ENCODE measurements around the gene CNTROB. TPM values are rescaled to one million over a fixed set of nuclear protein-coding genes. Genes with fewer than 3 reads are reported as not detected.

Gene CNTROB
- total RNA-seq, 2 donors from 2014 or later = 23.9 to 40.6 TPM

DNA sequence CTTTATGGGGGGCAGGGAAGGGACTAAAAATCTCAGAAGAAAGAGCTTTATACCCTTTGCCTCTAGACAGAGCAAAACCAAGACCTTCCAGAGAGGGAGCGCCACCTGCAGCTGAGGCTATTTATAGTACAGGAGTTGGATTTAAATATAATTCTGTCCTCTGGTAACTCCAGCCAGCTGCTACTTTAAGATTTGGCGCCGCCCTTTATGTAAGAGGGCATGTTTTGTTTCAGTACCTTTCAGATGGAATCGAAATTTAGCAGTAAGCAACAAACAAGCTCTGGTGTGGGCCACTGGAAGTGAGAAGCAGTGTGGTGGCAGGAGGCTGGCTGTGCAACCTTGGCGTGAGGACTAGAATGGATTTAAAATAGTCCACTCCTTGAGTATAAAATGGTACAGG lies 65.2 kb downstream of the CNTROB start:
- peaks cover 20% of the 10 kb centered on the region for H3K27me3 ChIP-seq
- peak; percentile 53 for DNase-seq
- intact Hi-C loops (cut with DNase I) = no loop called here
- H3K9ac ChIP-seq (ENCODE audit: low read depth in 2 of 2, low read length in 2 of 2) = no peak overlapping the region
- H3K4me1 ChIP-seq = no peaks in the 10 kb centered on the region
- H3K27ac ChIP-seq = no peak overlapping the region
- no peaks in the 10 kb centered on the region for H3K9me3 ChIP-seq
- TF ChIP-seq, protein P1, sequence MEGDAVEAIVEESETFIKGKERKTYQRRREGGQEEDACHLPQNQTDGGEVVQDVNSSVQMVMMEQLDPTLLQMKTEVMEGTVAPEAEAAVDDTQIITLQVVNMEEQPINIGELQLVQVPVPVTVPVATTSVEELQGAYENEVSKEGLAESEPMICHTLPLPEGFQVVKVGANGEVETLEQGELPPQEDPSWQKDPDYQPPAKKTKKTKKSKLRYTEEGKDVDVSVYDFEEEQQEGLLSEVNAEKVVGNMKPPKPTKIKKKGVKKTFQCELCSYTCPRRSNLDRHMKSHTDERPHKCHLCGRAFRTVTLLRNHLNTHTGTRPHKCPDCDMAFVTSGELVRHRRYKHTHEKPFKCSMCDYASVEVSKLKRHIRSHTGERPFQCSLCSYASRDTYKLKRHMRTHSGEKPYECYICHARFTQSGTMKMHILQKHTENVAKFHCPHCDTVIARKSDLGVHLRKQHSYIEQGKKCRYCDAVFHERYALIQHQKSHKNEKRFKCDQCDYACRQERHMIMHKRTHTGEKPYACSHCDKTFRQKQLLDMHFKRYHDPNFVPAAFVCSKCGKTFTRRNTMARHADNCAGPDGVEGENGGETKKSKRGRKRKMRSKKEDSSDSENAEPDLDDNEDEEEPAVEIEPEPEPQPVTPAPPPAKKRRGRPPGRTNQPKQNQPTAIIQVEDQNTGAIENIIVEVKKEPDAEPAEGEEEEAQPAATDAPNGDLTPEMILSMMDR (IDR thresholded peaks at IDR 0.05) = no peak
- H3K36me3 ChIP-seq = no peaks in the 10 kb centered on the region
- H3K4me3 ChIP-seq = no peak overlapping the region

Other genes with a start within 250 kb of the CNTROB start
- 10 to 100 TPM; 64.3 to 90.0 TPM for gene TP53, start 244.7 kb upstream of the CNTROB start, total RNA-seq
- 10 to 100 TPM in 1 of 2 donors, 1 to 10 TPM in 1; 6.0 to 22.6 TPM for gene WRAP53, start 243.7 kb upstream of the CNTROB start, total RNA-seq
- gene EFNB3, start 227.0 kb upstream of the CNTROB start, total RNA-seq = under 1 TPM; 0.42 to 0.82 TPM
- under 1 TPM; 0.32 to 0.62 TPM for gene DNAH2, start 214.5 kb upstream of the CNTROB start, total RNA-seq
- gene KDM6B, start 98.0 kb upstream of the CNTROB start, total RNA-seq = 10 to 100 TPM; 32.7 to 42.6 TPM
- 1 to 10 TPM; 2.5 to 2.7 TPM for gene TMEM88, start 77.1 kb upstream of the CNTROB start, total RNA-seq
- gene NAA38, start 74.6 kb upstream of the CNTROB start, total RNA-seq = 100 to 1,000 TPM in 1 of 2 donors, 10 to 100 TPM in 1; 59.5 to 133 TPM
- gene CYB5D1, start 74.2 kb upstream of the CNTROB start, total RNA-seq = 10 to 100 TPM in 1 of 2 donors, 1 to 10 TPM in 1; 9.4 to 18.2 TPM
- gene CHD3, start 43.4 kb upstream of the CNTROB start, total RNA-seq = 100 to 1,000 TPM in 1 of 2 donors, 10 to 100 TPM in 1; 56.3 to 108 TPM
- gene RNF227, start 15.9 kb upstream of the CNTROB start, total RNA-seq = 1 to 10 TPM; 2.8 to 3.0 TPM
- gene KCNAB3, start 2.4 kb upstream of the CNTROB start, total RNA-seq = 1 to 10 TPM; 1.1 to 2.6 TPM
- 100 to 1,000 TPM; 116 to 129 TPM for gene TRAPPC1, start 260 bp upstream of the CNTROB start, total RNA-seq
- under 1 TPM; 0.21 to 0.37 TPM for gene GUCY2D, start 70.4 kb downstream of the CNTROB start, total RNA-seq
- under 1 TPM; 0.52 to 0.56 TPM for gene ALOX15B, start 106.9 kb downstream of the CNTROB start, total RNA-seq
- under 1 TPM; 0.48 to 0.69 TPM for gene ALOX12B, start 155.5 kb downstream of the CNTROB start, total RNA-seq
- not detected for gene ALOXE3, start 186.3 kb downstream of the CNTROB start, total RNA-seq
- gene HES7, start 191.9 kb downstream of the CNTROB start, total RNA-seq = not detected
- gene PER1, start 220.2 kb downstream of the CNTROB start, total RNA-seq = 10 to 100 TPM; 19.7 to 43.6 TPM
- gene VAMP2, start 230.7 kb downstream of the CNTROB start, total RNA-seq = 10 to 100 TPM; 34.0 to 38.8 TPM
- 10 to 100 TPM; 13.2 to 17.0 TPM for gene TMEM107, start 244.2 kb downstream of the CNTROB start, total RNA-seq

Measured in colonic mucosa (tissue), 4 donors.